NAMALWA (cell line): Measurements from ENCODE around the gene STXBP4.

Experiments
- DNase-seq: peaks from one replicate; pipeline ENCODE4 v3.0.0-alpha.2; 2015; ENCODE audit warnings: low spot score

The STXBP4 gene

GRCh38 chr17:55120651-55121050, 152.1 kb downstream of the STXBP4 start:
- no peak for DNase-seq

DNA sequence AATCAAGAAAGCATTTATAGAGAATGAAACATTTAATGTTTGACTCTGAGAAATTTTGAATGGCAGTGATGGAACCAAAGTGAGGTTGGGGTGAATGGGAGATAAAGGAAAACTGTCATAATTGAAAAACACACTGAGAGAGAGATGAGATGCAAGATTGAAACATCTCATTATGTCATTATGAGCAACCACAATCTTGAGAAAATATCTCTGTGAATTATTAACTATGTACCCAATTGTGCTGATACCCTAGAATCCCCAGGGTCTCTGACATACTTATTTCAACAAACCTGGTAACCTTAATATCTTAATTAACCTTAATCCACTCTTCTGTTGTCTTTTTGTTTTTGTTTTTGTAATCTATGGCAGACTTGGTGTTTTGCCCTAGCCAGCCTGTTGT, 152.7 kb downstream of the STXBP4 start:
- DNase-seq, result no peak

- no peak for DNase-seq
These were observed 153.5 kb downstream of the STXBP4 start for GRCh38 chr17:55122114-55122513.

GRCh38 chr17:55124730-55125360, 156.3 kb downstream of the STXBP4 start:
- no peak for DNase-seq

DNA sequence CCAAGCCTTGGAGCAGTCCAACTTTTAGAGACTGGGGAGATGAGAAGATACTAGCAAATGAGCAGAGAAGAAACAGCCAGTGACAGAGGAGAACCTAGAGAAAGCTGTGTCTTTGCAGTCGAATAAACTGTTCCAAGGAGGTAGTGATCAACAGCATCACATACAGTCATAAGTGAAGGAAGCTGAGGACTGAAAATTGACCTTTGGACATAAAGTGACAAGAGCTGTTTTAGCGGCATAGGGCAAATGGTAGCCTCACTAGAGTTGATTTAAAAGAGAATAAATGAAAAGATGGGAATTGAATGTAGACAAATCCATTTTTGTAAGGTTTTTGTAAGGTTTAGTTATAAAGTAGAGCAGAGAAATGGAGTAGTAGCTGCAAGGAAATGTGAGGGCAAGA, 165.0 kb downstream of the STXBP4 start:
- DNase-seq, result no peak

DNA sequence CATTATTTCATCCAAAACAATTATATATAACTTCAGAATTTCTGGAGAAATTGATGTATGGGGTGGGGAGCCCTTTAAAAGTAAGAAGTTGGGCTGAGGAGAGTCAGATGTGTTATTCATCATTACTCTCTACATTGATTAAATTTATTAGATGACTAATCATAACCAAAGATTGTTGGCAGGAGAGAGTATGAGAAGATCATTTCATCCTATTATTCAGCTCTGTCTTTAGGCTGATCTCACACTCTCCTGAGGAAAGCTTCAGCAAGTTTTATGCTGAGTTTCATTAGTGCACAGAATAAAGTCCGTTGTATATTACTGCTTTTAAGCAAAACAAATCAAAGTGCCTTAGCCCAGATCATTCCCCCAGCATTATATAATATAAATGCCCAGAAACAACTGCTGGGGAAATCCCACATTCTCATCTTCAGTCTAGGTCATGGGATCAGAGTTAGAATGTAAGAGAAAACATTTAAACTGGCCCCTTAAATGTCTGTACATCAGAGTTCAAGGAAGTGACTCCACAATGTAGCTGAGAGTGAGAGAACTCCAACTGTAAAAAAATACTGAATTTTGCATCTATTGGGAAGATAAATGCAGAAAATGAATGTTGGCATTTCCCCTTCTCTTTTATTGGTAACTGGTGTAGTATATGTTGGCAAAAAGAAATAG, 166.1 kb downstream of the STXBP4 start:
- no peak for DNase-seq

DNA sequence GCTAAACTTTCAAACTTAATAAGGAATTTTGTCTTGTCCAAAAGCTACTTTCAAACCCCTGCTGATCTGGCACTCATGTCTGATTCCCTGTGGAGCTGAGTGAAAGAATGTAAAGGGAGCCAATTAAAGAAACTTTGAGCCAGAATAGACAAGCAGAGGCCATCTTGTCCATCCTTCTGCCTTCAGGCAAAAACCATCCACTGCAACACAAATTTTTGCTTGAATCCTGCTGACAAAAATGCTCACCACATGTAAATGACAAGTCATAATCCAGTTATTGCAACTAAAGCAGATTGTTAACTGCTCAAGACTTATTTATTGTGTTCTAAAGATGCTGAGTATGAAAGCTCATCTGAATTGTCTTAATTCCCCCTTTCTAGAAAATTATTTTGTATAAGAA, 172.2 kb downstream of the STXBP4 start:
- no peak for DNase-seq

DNA sequence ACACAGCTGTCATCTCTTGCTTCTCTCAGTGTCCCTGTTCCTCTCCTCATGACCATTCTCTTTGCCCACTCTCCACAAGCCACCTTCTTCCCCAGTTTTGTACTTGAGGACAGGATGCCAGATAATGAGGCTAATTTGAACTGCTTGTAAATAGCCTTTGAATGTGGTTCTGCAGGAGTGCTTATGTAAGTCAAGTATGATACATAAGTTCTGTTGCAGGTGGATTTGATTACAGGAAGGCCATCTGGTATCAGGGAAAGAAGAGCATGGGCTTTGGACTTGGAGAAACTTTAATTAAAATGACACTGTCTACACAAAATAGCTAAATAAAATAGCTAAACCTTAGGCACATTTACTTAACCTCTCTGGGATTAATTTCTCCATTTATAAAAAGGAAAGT, 176.0 kb downstream of the STXBP4 start:
- no peak for DNase-seq

DNA sequence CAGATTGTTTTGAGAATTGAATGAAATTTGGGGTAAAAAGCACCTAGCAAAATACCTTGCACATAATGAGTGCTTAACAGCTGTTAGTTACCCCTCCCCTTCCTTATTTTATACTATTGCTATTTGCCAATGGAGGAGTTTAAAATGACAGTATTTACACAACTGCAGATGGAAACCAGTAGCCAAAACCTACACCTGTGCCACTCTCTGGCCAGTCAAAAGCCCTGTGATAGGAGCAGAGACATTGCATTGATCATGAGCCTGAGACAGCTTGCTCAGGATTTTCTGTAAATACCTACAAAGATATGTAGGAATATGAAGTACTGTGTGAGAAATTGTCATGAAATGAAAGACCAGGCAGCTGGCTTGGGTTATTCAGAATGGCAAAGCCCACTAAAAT, 180.9 kb downstream of the STXBP4 start:
- no peak for DNase-seq

DNA sequence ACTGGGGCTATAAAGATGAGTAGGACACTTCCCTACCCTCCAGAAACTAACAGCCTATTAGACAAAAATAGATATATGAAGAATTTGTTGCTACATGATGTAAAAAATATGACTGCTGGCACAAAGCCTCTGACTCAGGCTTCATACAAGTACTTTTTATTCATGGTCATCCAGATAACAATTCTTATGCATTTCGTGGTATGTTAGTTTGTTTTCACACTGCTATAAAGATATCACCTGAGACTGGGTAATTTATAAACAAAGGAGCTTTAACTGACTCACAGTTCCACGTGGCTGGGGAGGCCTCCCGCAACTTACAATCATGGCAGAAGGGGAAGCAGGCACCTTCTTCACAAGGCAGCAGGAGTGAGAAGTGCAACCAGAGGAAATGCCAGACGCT, 183.7 kb downstream of the STXBP4 start:
- DNase-seq, result no peak

DNA sequence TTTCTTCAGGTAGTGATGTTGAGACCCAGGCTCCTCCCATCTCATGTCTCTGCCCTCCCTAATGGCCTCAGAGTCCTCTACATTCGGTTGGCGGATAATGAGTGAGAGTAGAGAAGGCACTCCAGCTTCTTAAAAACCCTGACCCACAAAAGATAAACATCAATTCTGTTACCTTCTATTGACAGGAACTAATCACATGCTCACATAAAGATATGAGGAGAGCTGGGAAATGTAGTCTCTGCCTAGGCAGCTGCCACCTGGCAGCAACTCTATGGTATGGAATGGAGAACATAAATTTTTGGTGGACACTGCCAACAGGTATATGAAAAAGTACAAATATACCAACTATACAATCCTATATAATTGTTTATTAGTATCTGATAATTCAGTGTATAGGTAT, 185.5 kb downstream of the STXBP4 start:
- DNase-seq, result no peak

DNA sequence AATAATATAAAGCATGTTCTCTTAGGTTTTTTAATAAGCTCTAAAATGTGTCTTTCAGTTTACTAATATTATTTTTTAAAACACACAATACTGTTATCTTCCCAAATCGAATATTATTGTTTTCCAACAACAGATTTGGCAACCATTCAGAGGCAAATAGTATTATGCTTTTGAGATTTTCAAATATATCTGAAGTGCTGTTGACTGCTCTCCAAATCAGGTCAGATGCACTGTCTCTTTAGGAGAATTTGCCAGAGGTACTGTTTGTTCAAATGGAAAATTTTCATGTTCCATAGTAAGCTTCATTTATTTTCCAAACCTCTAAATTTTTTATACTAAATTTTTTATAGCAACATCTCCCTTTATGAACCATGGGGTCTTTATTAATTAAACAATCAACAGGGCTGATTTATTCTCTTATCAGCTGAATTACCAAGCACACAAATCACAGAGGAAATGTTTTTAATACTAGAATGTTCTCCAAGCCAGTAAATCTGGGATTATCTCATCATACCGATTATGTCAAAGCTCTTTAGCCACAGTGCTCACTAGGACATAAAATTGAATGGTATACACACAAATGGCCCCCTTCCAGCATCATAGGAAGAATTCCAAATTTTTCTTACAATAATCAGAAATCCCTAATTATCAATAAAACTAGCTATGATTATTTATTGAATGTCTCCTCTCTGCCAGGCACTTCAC, 187.4 kb downstream of the STXBP4 start:
- DNase-seq, result no peak

GRCh38 chr17:55157165-55157564, 188.6 kb downstream of the STXBP4 start:
- DNase-seq, result no peak

- DNase-seq, result no peak
These were observed 189.9 kb downstream of the STXBP4 start for GRCh38 chr17:55158439-55158838.

- no peak for DNase-seq
These were observed 190.7 kb downstream of the STXBP4 start for GRCh38 chr17:55159251-55159650.

DNA sequence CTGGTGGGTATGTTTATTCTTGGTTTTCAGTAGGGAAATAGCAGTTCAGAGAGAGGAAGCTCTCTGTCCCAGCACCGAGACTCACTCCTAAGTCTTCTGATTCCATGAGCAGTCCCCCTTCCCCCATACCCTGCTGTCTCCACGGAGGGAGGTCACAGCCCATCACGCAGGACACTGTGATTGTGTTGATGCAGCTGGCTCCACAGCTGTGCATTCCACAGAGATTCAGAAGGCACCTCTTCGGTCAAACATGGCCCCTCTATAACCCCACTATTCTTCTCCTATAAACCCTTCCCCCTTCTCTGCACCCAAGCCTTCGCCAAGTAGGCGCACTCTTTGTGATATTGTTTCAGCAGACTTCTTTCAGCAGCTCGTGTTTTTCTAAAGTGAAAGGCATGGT, 191.9 kb downstream of the STXBP4 start:
- no peak for DNase-seq

DNA sequence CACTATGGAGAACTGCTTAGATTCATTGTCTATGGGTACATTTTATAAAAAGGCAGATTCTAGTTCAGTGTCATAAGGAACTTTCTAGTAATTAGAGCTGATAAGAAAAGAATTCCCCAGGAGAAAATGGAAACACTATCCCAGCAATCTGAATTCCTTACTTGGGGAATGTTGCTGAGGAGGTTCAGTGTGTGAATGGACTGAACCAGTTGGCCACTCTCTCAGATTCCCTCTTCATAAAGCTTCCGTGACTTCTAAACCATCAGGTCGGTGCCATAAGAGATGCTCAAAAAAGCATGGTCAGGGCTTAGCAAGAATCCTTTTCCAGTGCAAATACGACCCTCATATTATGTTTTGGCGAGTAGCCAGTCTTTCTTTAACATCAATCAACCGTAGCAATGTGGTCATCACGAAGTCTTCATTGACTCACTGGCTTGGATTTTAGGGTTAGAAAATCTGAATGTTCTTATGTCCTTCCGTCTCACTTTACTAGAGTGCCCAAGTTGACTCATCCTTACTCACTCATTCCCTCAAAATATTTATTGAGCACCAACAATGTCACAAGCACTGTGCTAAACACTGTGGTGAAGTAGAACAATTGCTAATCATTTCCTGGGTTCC, 193.5 kb downstream of the STXBP4 start:
- DNase-seq, result no peak

DNA sequence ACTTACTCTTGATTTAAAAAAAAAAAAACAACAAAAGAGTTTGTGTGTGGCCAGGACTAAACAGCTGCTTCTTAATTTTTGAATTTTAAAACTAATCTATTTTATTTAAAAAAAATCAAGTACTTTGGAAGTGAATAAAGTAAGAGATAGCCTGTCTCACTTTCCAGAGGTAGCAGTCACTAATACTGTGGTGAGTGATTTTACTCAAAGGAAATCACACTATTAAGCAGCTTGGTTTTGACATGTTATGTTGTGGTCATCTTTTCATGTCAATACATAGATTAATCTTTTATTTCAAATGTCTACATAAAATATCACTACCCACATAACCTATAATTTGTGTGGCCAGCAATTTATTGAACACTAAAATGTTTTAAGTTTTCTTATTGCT, 194.0 kb downstream of the STXBP4 start:
- no peak for DNase-seq

DNA sequence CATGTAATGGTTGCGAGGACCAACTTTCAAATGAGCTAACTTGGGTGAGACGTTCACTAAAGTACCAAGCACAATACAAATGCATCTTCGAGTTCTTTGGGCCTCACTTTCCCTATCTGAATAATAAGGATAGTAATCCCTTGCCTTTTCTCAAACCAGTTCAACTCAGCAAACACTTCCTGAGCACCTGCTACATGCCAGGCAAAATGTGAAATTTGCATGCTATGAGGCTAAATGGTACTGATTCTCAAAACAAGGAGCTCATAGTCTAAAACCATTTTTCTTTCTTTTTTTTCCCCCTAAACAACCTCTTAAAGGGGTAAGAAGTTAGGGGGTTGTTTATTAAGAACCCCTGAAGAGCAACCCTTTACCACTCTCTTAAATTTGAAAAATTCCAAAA, 194.8 kb downstream of the STXBP4 start:
- DNase-seq, result peak; percentile 47

- no peak for DNase-seq
These were observed 197.9 kb downstream of the STXBP4 start for GRCh38 chr17:55166506-55166905.

- no peak for DNase-seq
These were observed 198.6 kb downstream of the STXBP4 start for GRCh38 chr17:55167024-55167725.

GRCh38 chr17:55168958-55169687, 200.6 kb downstream of the STXBP4 start:
- peak; percentile 78 for DNase-seq
